Activated CD8-positive, alpha-beta T cell treated with anti-CD3 and anti-CD28 coated beads for 36 hours (primary cell): ENCODE results near the gene CEP192. TPM values are rescaled to one million over a fixed set of nuclear protein-coding genes. Genes with fewer than 3 reads are reported as not detected.

Experiments
- ATAC-seq: fragments of 200-7000 bp; cut with Tn5 transposase; one replicate; pipeline ENCODE4 v1.10.0; 2021; ENCODE audit warnings: mild to moderate bottlenecking, moderate library complexity
- CTCF ChIA-PET: fragments of 350-600 bp; sonication (Branson Sonifier 250); formaldehyde crosslinking; loops from one replicate; lab custom pipeline; 2021; ENCODE audit warnings: antibody characterized with exemption; lab: Charles Lee
- POLR2A ChIA-PET: fragments of 350-600 bp; sonication (Branson Sonifier 250); formaldehyde crosslinking; loops from one replicate; lab custom pipeline; 2021; ENCODE audit warnings: antibody characterized with exemption; lab: Charles Lee
- DNase-seq: peaks from one replicate; pipeline ENCODE4 v3.0.0-alpha.2; 2020
- H3K27ac Mint-ChIP-seq: one replicate; pipeline ENCODE4 v1.8.0; 2021; ENCODE audit warnings: mild to moderate bottlenecking, mixed read lengths
- H3K27me3 Mint-ChIP-seq: one replicate; pipeline ENCODE4 v1.8.0; 2021; ENCODE audit warnings: mixed read lengths
- H3K36me3 Mint-ChIP-seq: one replicate; pipeline ENCODE4 v1.8.0; 2021; ENCODE audit warnings: low read depth, mixed read lengths
- H3K4me1 Mint-ChIP-seq: one replicate; pipeline ENCODE4 v1.8.0; 2021; ENCODE audit warnings: low read depth, mixed read lengths
- H3K4me3 Mint-ChIP-seq: one replicate; pipeline ENCODE4 v1.8.0; 2021; ENCODE audit warnings: mild to moderate bottlenecking, moderate library complexity, mixed read lengths
- H3K9me3 Mint-ChIP-seq: one replicate; pipeline ENCODE4 v1.8.0; 2021; ENCODE audit warnings: mixed read lengths
- CTCF ChIP-seq: fragments of 200-600 bp; IDR thresholded peaks from one replicate; pipeline ENCODE4 v1.8.0; 2022; ENCODE audit warnings: antibody characterized with exemption, mild to moderate bottlenecking
- intact Hi-C: fragments of 100-400 bp; cut with micrococcal nuclease; formaldehyde crosslinking; loops from one replicate; pipeline ENCODE4 v1.10.0; 2022
- total RNA-seq, 2 experiments: library from RNA; stranded (reverse); gene quantifications; one replicate each; pipeline ENCODE4 v1.2.3, GENCODE V29; 2021

The CEP192 gene
- total RNA-seq, 2 experiments from 2014 or later = 39.5 to 42.9 TPM

- H3K4me3 Mint-ChIP-seq = peak overlapping the region; percentile 95
- peaks cover 3% of the 10 kb centered on the region for H3K9me3 Mint-ChIP-seq
- intact Hi-C loops = loop anchor here (10.0 kb wide), 1 partner anchor 572 kb away; the partner anchor contains the start of gene AFG3L2
- peak overlapping the region; percentile 99 for H3K27ac Mint-ChIP-seq
- no peak for ATAC-seq
- H3K27me3 Mint-ChIP-seq = no peaks in the 10 kb centered on the region
- CTCF ChIA-PET = no interaction called here
- POLR2A ChIA-PET = interaction anchor here (1.0 to 2.2 kb wide), 4 partner anchors 16 to 244 kb away, joined by 3 to 5 read pairs (median 3); partner anchors contain the start of gene PSMG2
- no peak for TF ChIP-seq CTCF
- H3K4me1 Mint-ChIP-seq = peaks cover 37% of the 10 kb centered on the region
- DNase-seq = peak; percentile 15
- H3K36me3 Mint-ChIP-seq = peaks cover 36% of the 10 kb centered on the region
These were observed 44.4 kb upstream of the CEP192 start for GRCh38 chr18:12946549-12947284.

GRCh38 chr18:12947285-12948049, 43.7 kb upstream of the CEP192 start, which contains the start of gene SEH1L:
SEH1L (plus strand) TSS chr18:12948011; CDS start chr18:12948122, 111 bp downstream.
- Mint-ChIP-seq H3K9me3 (peaks cover 3% of the 10 kb centered on the region), H3K4me1 (peaks cover 38% of the 10 kb centered on the region)
- intact Hi-C loops = loop anchor here (10.0 kb wide), 1 partner anchor 573 kb away; the partner anchor contains the start of gene AFG3L2

GRCh38 chr18:12948050-12948804, 42.9 kb upstream of the CEP192 start:
- ATAC-seq (peak; percentile 84), DNase-seq (peak; percentile 99)
- intact Hi-C loops = loop anchor here (10.0 kb wide), 1 partner anchor 573 kb away; the partner anchor contains the start of gene AFG3L2
- Mint-ChIP-seq H3K4me1 (peaks cover 40% of the 10 kb centered on the region), H3K4me3 (peak overlapping the region; percentile 95), H3K36me3 (peaks cover 43% of the 10 kb centered on the region), H3K27ac (peak overlapping the region; percentile 99), H3K9me3 (peaks cover 3% of the 10 kb centered on the region), H3K27me3 (no peaks in the 10 kb centered on the region)
- no peak for TF ChIP-seq CTCF
- CTCF ChIA-PET = interaction anchor here (2.4 kb wide), 1 partner anchor 14 kb away, joined by 6 read pairs; no protein-coding TSS in a partner anchor
- POLR2A ChIA-PET = interaction anchor here (0.6 to 2.2 kb wide), 12 partner anchors 14 to 189 kb away, joined by 3 to 8 read pairs (median 4); partner anchors contain the start of genes CEP192 and PTPN2

More at GRCh38 chr18:12947285-12948049, 43.7 kb upstream of the CEP192 start, which contains the start of gene SEH1L:
- peak; percentile 88 for ATAC-seq
- no peak for TF ChIP-seq CTCF
- POLR2A ChIA-PET = interaction anchor here (0.6 to 2.2 kb wide), 9 partner anchors 15 to 244 kb away, joined by 3 to 8 read pairs (median 3); partner anchors contain the start of genes CEP192, PSMG2 and PTPN2
- CTCF ChIA-PET = interaction anchor here (2.4 kb wide), 1 partner anchor 13 kb away, joined by 6 read pairs; no protein-coding TSS in a partner anchor
- Mint-ChIP-seq H3K27me3 (no peaks in the 10 kb centered on the region), H3K27ac (peak within 1 kb of the TSS; percentile 99), H3K36me3 (peaks cover 38% of the 10 kb centered on the region), H3K4me3 (peak within 1 kb of the TSS; percentile 95)
- DNase-seq = peak; percentile 100

GRCh38 chr18:12958478-12958877, 32.7 kb upstream of the CEP192 start:
- no peak overlapping the region for H3K4me3 Mint-ChIP-seq
- ChIA-PET POLR2A (no interaction called here), CTCF (no interaction called here)
- peaks cover 13% of the 10 kb centered on the region for H3K4me1 Mint-ChIP-seq
- H3K9me3 Mint-ChIP-seq = no peaks in the 10 kb centered on the region
- no peak for DNase-seq
- peaks cover 46% of the 10 kb centered on the region for H3K36me3 Mint-ChIP-seq
- no peak overlapping the region for H3K27ac Mint-ChIP-seq
- intact Hi-C loops = no loop called here
- no peak for TF ChIP-seq CTCF
- H3K27me3 Mint-ChIP-seq = no peaks in the 10 kb centered on the region
- ATAC-seq = no peak
